ELF-1 (cell line): ENCODE data around the gene WNT7B.
A peak's percentile ranks its signal among the peaks of the same experiment; 100 is the strongest.

Experiments
- DNase-seq: peaks from one replicate; pipeline ENCODE4 v3.0.0-alpha.2; 2016; ENCODE audit warnings: low read depth, low spot score

The WNT7B gene

GRCh38 chr22:45958971-45959370 is 18.0 kb downstream of the WNT7B start:
- DNase-seq, result no peak

- DNase-seq, result no peak
Observed at GRCh38 chr22:45957826-45958225, 19.1 kb downstream of the WNT7B start.

GRCh38 chr22:45953178-45953577 is 23.8 kb downstream of the WNT7B start:
- no peak for DNase-seq

- DNase-seq, result no peak
Observed at GRCh38 chr22:45952553-45952952, 24.4 kb downstream of the WNT7B start.

- DNase-seq, result no peak
Observed at GRCh38 chr22:45952151-45952550, 24.8 kb downstream of the WNT7B start.

- DNase-seq, result no peak
Observed at GRCh38 chr22:45949891-45950290, 27.1 kb downstream of the WNT7B start.

GRCh38 chr22:45949258-45949870 is 27.6 kb downstream of the WNT7B start:
- DNase-seq, result no peak

- no peak for DNase-seq
Observed at GRCh38 chr22:45948081-45948648, 28.8 kb downstream of the WNT7B start.

- no peak for DNase-seq
Observed at GRCh38 chr22:45946805-45947600, 30.0 kb downstream of the WNT7B start.

GRCh38 chr22:45945621-45946106 is 31.3 kb downstream of the WNT7B start:
- no peak for DNase-seq

- no peak for DNase-seq
Observed at GRCh38 chr22:45942787-45943493, 34.0 kb downstream of the WNT7B start.

GRCh38 chr22:45942344-45942743 is 34.6 kb downstream of the WNT7B start:
- no peak for DNase-seq

GRCh38 chr22:45938913-45939312 is 38.0 kb downstream of the WNT7B start:
- no peak for DNase-seq

GRCh38 chr22:45937960-45938359 is 39.0 kb downstream of the WNT7B start:
- no peak for DNase-seq

- no peak for DNase-seq
Observed at GRCh38 chr22:45935573-45935972, 41.4 kb downstream of the WNT7B start.

GRCh38 chr22:45934659-45935341 is 42.2 kb downstream of the WNT7B start:
- DNase-seq, result no peak

GRCh38 chr22:45934168-45934564 is 42.8 kb downstream of the WNT7B start:
- no peak for DNase-seq

- DNase-seq, result no peak
Observed at GRCh38 chr22:45933506-45934167, 43.3 kb downstream of the WNT7B start.

GRCh38 chr22:45932071-45932470 is 44.9 kb downstream of the WNT7B start:
- DNase-seq, result no peak

- DNase-seq, result peak; percentile 45
Observed at GRCh38 chr22:45931042-45931441, 45.9 kb downstream of the WNT7B start.

- DNase-seq, result peak; percentile 54
Observed at GRCh38 chr22:45930324-45930723, 46.6 kb downstream of the WNT7B start.
